Measurements from ENCODE around the gene C11orf58.

- TF ChIP-seq, protein P1, sequence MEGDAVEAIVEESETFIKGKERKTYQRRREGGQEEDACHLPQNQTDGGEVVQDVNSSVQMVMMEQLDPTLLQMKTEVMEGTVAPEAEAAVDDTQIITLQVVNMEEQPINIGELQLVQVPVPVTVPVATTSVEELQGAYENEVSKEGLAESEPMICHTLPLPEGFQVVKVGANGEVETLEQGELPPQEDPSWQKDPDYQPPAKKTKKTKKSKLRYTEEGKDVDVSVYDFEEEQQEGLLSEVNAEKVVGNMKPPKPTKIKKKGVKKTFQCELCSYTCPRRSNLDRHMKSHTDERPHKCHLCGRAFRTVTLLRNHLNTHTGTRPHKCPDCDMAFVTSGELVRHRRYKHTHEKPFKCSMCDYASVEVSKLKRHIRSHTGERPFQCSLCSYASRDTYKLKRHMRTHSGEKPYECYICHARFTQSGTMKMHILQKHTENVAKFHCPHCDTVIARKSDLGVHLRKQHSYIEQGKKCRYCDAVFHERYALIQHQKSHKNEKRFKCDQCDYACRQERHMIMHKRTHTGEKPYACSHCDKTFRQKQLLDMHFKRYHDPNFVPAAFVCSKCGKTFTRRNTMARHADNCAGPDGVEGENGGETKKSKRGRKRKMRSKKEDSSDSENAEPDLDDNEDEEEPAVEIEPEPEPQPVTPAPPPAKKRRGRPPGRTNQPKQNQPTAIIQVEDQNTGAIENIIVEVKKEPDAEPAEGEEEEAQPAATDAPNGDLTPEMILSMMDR (IDR thresholded peaks at IDR 0.05; ENCODE audit: insufficient read depth, low read length), result no peak
- TF ChIP-seq GABPA (IDR thresholded peaks at IDR 0.05; ENCODE audit: low read depth), result no peak
- TF ChIP-seq POLR2AphosphoS5 (IDR thresholded peaks at IDR 0.05; ENCODE audit: low read depth), result no peak
Observed at GRCh38 chr11:16781936-16782919, 43.8 kb downstream of the C11orf58 start.
